ENCODE measurements around the gene RFNG.

The RFNG gene

GRCh38 chr17:81998691-81999438, 52.7 kb downstream of the RFNG start:
- DNase-seq, result peak; percentile 62

GRCh38 chr17:81998212-81998611, 53.4 kb downstream of the RFNG start:
- no peak for DNase-seq
